Activated CD4-positive, alpha-beta T cell treated with anti-CD3 and anti-CD28 coated beads, Interleukin-2, amount 10 ng/mL, durations not matched to agents 7 days and 5 days (primary cell): Measurements from ENCODE around the gene C2CD2L. TPM values are rescaled to one million over a fixed set of nuclear protein-coding genes. Genes with fewer than 3 reads are reported as not detected.
A peak's percentile ranks its signal among the peaks of the same experiment; 100 is the strongest.

ENCODE experiments used
- CTCF ChIA-PET: fragments of 350-600 bp; sonication (Branson Sonifier 250); formaldehyde crosslinking; loops from one replicate; lab custom pipeline; 2021; ENCODE audit warnings: antibody characterized with exemption; lab: Charles Lee
- POLR2A ChIA-PET: fragments of 350-600 bp; sonication (Branson Sonifier 250); formaldehyde crosslinking; loops from one replicate; lab custom pipeline; 2021; ENCODE audit warnings: antibody characterized with exemption; lab: Charles Lee
- DNase-seq: peaks from one replicate; pipeline ENCODE4 v3.0.0-alpha.2; 2020
- H3K27ac Mint-ChIP-seq: one replicate; pipeline ENCODE4 v1.8.0; 2021; ENCODE audit warnings: mild to moderate bottlenecking, moderate library complexity, mixed read lengths
- H3K27me3 Mint-ChIP-seq: one replicate; pipeline ENCODE4 v1.8.0; 2021; ENCODE audit warnings: mixed read lengths
- H3K36me3 Mint-ChIP-seq: one replicate; pipeline ENCODE4 v1.8.0; 2021; ENCODE audit warnings: low read depth, mixed read lengths
- H3K4me1 Mint-ChIP-seq: one replicate; pipeline ENCODE4 v1.8.0; 2021; ENCODE audit warnings: mixed read lengths
- H3K4me3 Mint-ChIP-seq: one replicate; pipeline ENCODE4 v1.8.0; 2021; ENCODE audit warnings: mild to moderate bottlenecking, moderate library complexity, mixed read lengths
- H3K9me3 Mint-ChIP-seq: one replicate; pipeline ENCODE4 v1.8.0; 2021; ENCODE audit warnings: mixed read lengths
- total RNA-seq, 2 experiments: library from RNA; stranded (reverse); gene quantifications; one replicate each; pipeline ENCODE4 v1.2.3, GENCODE V29; 2021

The C2CD2L gene
- total RNA-seq, 2 experiments from 2014 or later: 28.4 to 30.0 TPM

DNA sequence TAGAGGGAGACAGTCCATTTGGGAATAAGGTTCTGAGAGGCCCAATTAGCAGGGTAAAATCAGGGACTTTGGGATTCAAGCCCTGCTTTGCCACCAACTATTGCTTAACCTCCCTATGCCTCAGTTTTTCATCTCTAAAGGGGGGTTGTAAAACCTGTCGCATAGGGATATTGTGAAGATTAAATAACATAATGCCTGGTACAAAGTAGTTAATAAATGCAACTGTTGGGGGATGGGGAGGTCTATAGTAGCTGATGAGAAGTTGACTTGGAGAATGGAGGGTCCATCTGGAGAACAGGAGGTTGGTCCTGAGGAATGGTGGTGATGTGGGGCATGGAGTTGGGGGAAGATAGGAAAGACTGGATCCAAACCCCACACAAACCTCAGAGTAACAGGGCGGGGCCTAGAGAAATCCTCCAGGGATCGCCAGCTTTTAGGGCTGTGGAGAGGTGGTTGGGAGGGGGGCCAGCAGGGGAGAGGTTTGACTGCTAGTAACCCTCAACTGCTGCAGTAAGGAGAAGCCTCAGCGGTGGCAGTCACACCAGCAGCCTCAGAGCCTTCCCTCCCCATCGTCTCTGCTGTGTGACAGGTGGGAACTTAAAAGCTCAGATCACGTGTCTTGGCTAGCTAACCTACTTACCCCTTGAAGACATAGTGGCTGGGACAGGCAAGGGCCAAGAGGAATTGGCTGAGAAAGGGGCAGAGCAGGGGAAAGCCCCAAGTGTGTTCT lies 40.6 kb downstream of the C2CD2L start:
- no peaks in the 10 kb centered on the region for H3K36me3 Mint-ChIP-seq
- H3K4me3 Mint-ChIP-seq: peak overlapping the region; percentile 45
- POLR2A ChIA-PET: interaction anchor here (0.5 kb wide), 1 partner anchor 119 kb away, joined by 3 read pairs; no protein-coding TSS in a partner anchor
- peaks cover 62% of the 10 kb centered on the region for H3K27me3 Mint-ChIP-seq
- CTCF ChIA-PET: interaction anchor here (0.7 to 1.6 kb wide), 5 partner anchors 10 to 233 kb away, joined by 3 to 7 read pairs (median 3); no protein-coding TSS in a partner anchor
- peaks cover 8% of the 10 kb centered on the region for H3K4me1 Mint-ChIP-seq
- H3K27ac Mint-ChIP-seq: peak overlapping the region; percentile 15
- no peaks in the 10 kb centered on the region for H3K9me3 Mint-ChIP-seq
- no peak for DNase-seq

DNA sequence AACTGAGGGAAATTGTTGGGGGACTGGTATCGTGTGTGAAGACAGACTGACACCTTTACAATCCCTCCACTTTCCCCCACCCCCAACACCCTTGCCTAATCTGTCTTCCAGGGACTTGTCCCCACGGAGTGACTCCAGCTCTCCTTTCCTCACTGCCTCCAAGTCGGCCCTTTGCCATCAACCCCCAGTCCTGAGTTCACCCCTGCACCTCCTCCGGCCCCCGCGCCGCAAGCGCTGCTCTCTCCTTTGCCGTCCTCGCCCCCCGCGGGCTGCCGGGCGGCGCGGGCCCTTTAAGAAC lies 41.5 kb downstream of the C2CD2L start:
- POLR2A ChIA-PET: interaction anchor here (0.5 kb wide), 1 partner anchor 118 kb away, joined by 3 read pairs; no protein-coding TSS in a partner anchor

DNA sequence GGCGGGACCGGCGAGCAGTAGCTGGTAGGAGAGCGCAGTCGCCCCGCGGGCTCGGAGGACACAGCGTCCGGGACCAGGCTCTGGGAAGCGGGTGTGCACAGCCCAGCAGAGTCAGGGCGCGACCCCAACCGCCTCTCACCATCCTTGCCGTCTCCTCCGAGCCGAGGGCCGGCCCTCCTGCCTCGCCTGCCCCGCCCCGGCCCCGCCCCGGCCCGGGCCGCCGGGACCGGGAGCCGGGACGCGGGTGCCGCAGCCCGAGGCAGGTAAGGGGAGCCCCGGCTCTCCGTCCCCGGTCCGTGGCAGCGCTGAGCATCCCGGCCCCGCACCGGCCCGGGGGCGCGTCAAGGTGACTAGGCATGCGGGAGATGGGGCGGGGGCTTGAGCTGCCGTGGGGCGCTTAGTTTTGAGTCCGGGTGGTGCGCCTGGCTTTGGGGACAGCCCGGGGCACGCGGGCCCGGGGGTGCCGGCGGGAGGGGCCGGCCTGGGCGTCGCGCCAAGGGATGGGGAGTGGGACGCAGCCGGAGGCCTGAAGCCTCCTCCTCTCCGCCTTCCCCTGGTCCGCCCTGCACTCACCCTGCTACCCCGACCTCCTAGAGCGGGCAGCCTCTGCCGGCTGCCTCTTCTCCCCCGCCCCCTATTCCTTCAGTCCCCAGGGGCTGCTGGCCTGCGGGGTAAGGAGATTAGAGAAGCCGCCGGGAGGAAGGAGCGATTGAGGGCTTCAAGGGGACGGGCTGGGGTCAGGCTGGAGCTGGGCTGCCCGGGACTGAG lies 42.1 kb downstream of the C2CD2L start, which contains the start of gene ABCG4:
Gene ABCG4, plus strand, starts transcription at position 35 of the 768 bp plus-strand sequence. CDS start 914 bp downstream, outside the sequence.
- peak; percentile 21 for DNase-seq
- Mint-ChIP-seq H3K36me3 (no peaks in the 10 kb centered on the region), H3K9me3 (no peaks in the 10 kb centered on the region), H3K4me1 (peaks cover 8% of the 10 kb centered on the region), H3K27ac (peak within 1 kb of the TSS; percentile 10), H3K4me3 (peak within 1 kb of the TSS; percentile 65), H3K27me3 (peaks cover 59% of the 10 kb centered on the region)
- CTCF ChIA-PET: interaction anchor here (0.6 to 1.8 kb wide), 7 partner anchors 8 to 47 kb away, joined by 3 to 7 read pairs (median 3); partner anchors contain the start of gene NLRX1
- POLR2A ChIA-PET: no interaction called here

More for the DNA sequence above, 41.5 kb downstream of the C2CD2L start:
- H3K36me3 Mint-ChIP-seq: no peaks in the 10 kb centered on the region
- no peak for DNase-seq
- peaks cover 57% of the 10 kb centered on the region for H3K27me3 Mint-ChIP-seq
- peaks cover 8% of the 10 kb centered on the region for H3K4me1 Mint-ChIP-seq
- H3K27ac Mint-ChIP-seq: peak overlapping the region; percentile 10
- CTCF ChIA-PET: interaction anchor here (1.1 to 1.6 kb wide), 6 partner anchors 9 to 48 kb away, joined by 3 to 7 read pairs (median 3); no protein-coding TSS in a partner anchor
- no peaks in the 10 kb centered on the region for H3K9me3 Mint-ChIP-seq
- peak overlapping the region; percentile 65 for H3K4me3 Mint-ChIP-seq

DNA sequence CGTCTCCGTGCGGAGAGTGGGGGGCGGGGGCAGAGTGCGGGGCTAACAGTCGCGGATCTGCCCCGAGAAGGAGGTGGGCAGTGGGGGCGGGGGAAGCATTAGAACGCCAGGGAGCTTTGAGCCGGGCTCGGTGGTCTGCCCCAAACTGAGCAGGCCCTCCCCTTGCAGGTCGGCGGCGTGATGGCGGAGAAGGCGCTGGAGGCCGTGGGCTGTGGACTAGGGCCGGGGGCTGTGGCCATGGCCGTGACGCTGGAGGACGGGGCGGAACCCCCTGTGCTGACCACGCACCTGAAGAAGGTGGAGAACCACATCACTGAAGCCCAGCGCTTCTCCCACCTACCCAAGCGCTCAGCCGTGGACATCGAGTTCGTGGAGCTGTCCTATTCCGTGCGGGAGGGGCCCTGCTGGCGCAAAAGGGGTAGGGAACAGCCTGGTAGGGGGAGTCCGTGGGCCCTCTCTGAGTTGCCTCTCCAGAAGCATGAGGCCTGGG lies 42.7 kb downstream of the C2CD2L start:
- POLR2A ChIA-PET: no interaction called here
- H3K4me3 Mint-ChIP-seq: peak overlapping the region; percentile 29
- CTCF ChIA-PET: interaction anchor here (0.6 to 1.8 kb wide), 3 partner anchors 9 to 27 kb away, joined by 3 to 7 read pairs (median 3); partner anchors contain the start of gene NLRX1

DNA sequence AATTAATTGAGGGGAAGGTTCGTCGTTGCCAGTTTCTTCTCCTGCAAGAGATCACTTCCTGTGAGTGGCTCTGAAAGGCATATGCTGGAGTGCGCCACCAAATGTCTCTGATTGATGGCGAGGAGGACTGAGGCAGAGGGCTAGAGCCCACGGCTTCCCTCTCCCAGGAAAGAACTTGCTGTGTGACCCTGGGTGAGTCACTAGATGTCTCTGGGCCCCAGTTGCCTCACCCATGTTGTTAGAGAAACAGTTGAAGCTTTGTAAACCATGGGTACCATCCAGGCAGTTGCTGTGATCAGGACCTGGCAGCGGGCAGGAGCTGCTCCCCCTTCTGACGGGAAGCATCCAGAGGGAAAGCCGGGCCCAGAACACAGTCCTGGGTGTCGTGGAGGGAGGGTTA lies 44.9 kb downstream of the C2CD2L start:
- H3K36me3 Mint-ChIP-seq: no peaks in the 10 kb centered on the region
- no peak overlapping the region for H3K4me3 Mint-ChIP-seq
- ChIA-PET POLR2A (no interaction called here), CTCF (interaction anchor here (1.0 to 5.1 kb wide), 9 partner anchors 8 to 204 kb away, joined by 3 to 26 read pairs (median 4); partner anchors contain the start of gene NLRX1)
- peaks cover 13% of the 10 kb centered on the region for H3K4me1 Mint-ChIP-seq
- peaks cover 53% of the 10 kb centered on the region for H3K27me3 Mint-ChIP-seq
- no peaks in the 10 kb centered on the region for H3K9me3 Mint-ChIP-seq
- H3K27ac Mint-ChIP-seq: peak overlapping the region; percentile 15
- no peak for DNase-seq

More for the DNA sequence above, 42.7 kb downstream of the C2CD2L start:
- H3K4me1 Mint-ChIP-seq: peaks cover 8% of the 10 kb centered on the region
- DNase-seq: no peak
- H3K27me3 Mint-ChIP-seq: peaks cover 59% of the 10 kb centered on the region
- H3K9me3 Mint-ChIP-seq: no peaks in the 10 kb centered on the region
- no peak overlapping the region for H3K27ac Mint-ChIP-seq
- no peaks in the 10 kb centered on the region for H3K36me3 Mint-ChIP-seq

DNA sequence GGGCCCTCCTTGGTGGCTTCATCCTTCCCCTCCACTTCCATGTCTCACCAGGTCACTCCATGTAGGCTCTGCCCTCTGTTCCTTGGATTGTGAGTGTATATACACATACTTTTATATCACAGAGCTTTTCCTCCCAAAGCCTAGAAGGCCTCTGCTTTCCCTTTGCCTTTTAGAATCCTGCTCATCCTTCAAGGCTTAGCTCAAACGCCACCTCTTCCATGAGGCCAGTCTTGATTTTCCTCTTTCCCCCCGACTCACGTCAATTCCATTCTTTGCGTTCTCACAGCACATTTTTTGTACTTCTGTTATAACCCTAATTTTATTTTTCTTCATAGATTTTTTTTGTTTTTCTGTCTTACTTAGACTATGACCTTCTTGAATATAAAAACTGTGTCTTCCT lies 45.5 kb downstream of the C2CD2L start:
- ChIA-PET POLR2A (no interaction called here), CTCF (interaction anchor here (1.0 to 5.1 kb wide), 7 partner anchors 8 to 186 kb away, joined by 3 to 26 read pairs (median 4); partner anchors contain the start of gene NLRX1)
- Mint-ChIP-seq H3K4me1 (peaks cover 13% of the 10 kb centered on the region), H3K27ac (no peak overlapping the region), H3K9me3 (no peaks in the 10 kb centered on the region), H3K27me3 (peaks cover 48% of the 10 kb centered on the region), H3K36me3 (no peaks in the 10 kb centered on the region), H3K4me3 (no peak overlapping the region)
- no peak for DNase-seq

DNA sequence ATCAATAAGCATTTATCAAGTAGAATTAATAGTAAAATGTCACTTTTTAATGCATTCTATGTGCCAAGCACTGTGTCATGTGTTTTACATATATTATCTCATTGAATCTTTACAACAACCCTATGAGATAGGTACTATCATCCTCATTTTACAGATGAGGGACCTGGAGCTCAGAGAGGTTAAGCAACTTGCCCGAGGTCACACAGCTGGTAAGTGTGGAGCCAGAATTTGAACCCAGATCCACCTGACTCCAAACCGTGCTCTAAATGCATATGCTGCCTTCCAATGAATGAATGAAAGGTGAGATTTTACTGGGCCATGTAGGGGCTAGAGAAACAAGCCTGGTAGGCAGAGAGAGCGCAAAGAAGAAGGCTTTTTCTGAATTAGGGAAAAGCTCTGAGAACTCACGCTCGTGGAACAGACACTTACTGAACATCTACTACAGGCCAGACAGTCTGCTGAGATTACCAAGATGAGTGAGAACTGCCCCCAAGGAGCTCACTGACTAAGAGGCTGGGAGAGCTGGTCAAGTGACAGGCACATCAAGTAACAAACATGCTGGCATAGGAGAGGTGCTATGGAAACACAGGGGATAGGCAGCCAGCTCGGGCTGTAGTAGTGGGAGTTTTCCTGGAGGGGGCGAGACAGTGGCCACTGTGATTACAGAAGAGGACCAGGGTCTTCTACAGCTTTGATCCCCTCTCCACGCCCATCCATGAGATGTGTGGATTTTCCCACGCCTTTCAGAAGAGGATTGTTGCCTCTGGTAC lies 46.1 kb downstream of the C2CD2L start:
- Mint-ChIP-seq H3K9me3 (no peaks in the 10 kb centered on the region), H3K4me3 (no peak overlapping the region), H3K36me3 (no peaks in the 10 kb centered on the region), H3K27me3 (peaks cover 41% of the 10 kb centered on the region), H3K27ac (no peak overlapping the region), H3K4me1 (peaks cover 8% of the 10 kb centered on the region)
- ChIA-PET CTCF (interaction anchor here (1.0 to 5.1 kb wide), 5 partner anchors 9 to 170 kb away, joined by 4 to 26 read pairs (median 4); partner anchors contain the start of gene NLRX1), POLR2A (no interaction called here)
- no peak for DNase-seq

DNA sequence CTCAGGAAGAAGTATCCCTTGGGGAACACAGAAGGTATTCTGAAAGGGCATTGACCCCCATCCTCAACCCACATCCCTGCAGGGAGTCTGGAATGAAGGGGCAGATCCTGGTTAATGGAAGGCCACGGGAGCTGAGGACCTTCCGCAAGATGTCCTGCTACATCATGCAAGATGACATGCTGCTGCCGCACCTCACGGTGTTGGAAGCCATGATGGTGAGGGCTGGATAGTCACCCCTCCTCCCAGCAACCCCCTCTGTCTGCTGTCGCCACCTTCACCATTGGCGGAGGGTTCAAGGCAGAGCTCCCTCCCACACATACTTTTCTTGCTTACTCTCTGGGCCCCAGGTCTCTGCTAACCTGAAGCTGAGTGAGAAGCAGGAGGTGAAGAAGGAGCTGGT lies 47.0 kb downstream of the C2CD2L start:
- H3K27me3 Mint-ChIP-seq: peaks cover 35% of the 10 kb centered on the region
- H3K4me1 Mint-ChIP-seq: peaks cover 5% of the 10 kb centered on the region
- H3K36me3 Mint-ChIP-seq: no peaks in the 10 kb centered on the region
- no peaks in the 10 kb centered on the region for H3K9me3 Mint-ChIP-seq
- no peak for DNase-seq
- ChIA-PET CTCF (interaction anchor here (0.6 to 5.1 kb wide), 4 partner anchors 9 to 19 kb away, joined by 3 to 26 read pairs (median 6); partner anchors contain the start of gene NLRX1), POLR2A (no interaction called here)
- no peak overlapping the region for H3K27ac Mint-ChIP-seq
- no peak overlapping the region for H3K4me3 Mint-ChIP-seq

DNA sequence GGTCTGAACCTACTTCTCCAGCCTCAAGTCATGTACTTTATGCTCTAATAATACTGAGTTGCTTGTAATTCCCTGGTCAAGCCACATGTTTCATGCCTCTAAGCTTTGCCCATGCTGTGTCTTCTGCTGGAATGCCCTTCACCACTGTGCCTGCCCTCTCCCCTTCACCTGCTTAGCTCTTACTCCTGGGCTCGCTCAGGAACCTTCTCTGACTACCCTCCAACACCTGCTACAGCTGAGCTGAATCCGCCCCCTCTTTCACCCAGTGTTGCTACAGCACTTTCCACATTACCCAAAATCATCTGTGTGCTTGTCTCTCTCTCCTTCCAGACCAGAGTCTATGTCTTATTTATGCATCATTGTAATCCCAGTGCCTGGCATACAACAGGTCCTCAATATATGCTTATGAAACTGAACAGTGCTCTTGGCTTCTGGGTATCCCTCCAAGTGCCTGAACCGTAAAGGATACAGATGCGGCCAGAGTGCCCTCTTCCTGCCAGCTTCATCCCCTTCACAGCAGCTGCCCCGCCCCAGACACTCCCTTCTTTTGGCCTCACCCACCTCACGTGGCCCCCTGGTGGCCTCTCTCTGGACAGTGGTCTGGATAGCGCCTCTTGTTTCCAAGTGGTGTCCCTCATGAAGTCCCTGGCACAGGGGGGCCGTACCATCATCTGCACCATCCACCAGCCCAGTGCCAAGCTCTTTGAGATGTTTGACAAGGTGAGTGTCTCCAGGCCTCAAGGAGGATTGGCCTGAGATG lies 48.8 kb downstream of the C2CD2L start:
- Mint-ChIP-seq H3K36me3 (no peaks in the 10 kb centered on the region), H3K9me3 (no peaks in the 10 kb centered on the region), H3K4me1 (peaks cover 5% of the 10 kb centered on the region), H3K4me3 (no peak overlapping the region), H3K27ac (no peak overlapping the region), H3K27me3 (peaks cover 24% of the 10 kb centered on the region)
- ChIA-PET CTCF (interaction anchor here (0.8 to 5.1 kb wide), 4 partner anchors 13 to 49 kb away, joined by 3 to 26 read pairs (median 6); partner anchors contain the start of gene NLRX1), POLR2A (no interaction called here)
- DNase-seq: no peak

DNA sequence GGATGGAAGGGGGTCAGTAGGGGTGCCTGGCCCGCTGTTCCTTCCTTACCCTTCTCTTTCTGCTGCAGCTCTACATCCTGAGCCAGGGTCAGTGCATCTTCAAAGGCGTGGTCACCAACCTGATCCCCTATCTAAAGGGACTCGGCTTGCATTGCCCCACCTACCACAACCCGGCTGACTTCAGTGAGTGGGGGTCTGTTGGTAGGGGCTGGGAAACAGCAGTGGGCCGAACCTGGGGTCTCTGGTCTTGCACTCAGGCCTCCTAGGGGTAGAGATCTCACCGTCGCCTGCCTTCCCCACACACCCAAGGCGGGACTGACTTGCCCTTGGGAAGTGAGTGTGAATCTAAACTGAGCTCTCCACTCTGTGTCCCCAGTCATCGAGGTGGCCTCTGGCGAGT lies 49.4 kb downstream of the C2CD2L start:
- DNase-seq: no peak
- Mint-ChIP-seq H3K9me3 (no peaks in the 10 kb centered on the region), H3K27me3 (peaks cover 22% of the 10 kb centered on the region), H3K4me1 (peaks cover 5% of the 10 kb centered on the region), H3K4me3 (no peak overlapping the region), H3K36me3 (no peaks in the 10 kb centered on the region), H3K27ac (no peak overlapping the region)
- POLR2A ChIA-PET: no interaction called here
- CTCF ChIA-PET: no interaction called here

DNA sequence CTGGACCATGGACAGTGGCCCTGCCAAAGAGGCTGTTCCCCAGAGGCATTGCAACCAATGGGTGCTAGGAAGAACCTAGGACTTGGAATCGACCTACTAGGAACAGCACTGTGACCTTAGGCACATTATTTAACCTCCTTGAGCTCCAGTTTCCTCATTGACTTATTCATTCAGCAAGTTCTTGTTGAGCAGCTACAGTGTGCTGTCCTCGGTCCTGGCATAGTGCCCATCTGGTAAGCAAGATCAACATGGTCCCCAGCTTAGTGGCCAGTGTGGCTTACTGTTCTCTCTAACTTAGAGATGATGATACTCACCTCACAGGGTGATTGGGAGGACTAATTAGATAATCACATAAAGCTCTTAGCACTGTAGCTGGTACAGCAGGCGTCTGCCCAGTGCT lies 49.9 kb downstream of the C2CD2L start:
- Mint-ChIP-seq H3K4me3 (no peak overlapping the region), H3K27me3 (peaks cover 16% of the 10 kb centered on the region), H3K4me1 (peaks cover 5% of the 10 kb centered on the region), H3K36me3 (no peaks in the 10 kb centered on the region), H3K9me3 (no peaks in the 10 kb centered on the region), H3K27ac (no peak overlapping the region)
- CTCF ChIA-PET: interaction anchor here (1.1 kb wide), 1 partner anchor 9 kb away, joined by 3 read pairs; no protein-coding TSS in a partner anchor
- POLR2A ChIA-PET: no interaction called here
- no peak for DNase-seq
